Measurements from ENCODE around the gene RGS19.

RGS19 gene

GRCh38 chr20:64032706-64033624 lies 46.4 kb downstream of the RGS19 start:
- no peak for DNase-seq

- no peak for DNase-seq
Measured at GRCh38 chr20:64031822-64032314, 47.5 kb downstream of the RGS19 start.

- no peak for DNase-seq
Measured at GRCh38 chr20:64030371-64031134, 48.8 kb downstream of the RGS19 start.

- no peak for DNase-seq
Measured at GRCh38 chr20:64029293-64030117, 49.8 kb downstream of the RGS19 start.

GRCh38 chr20:64027981-64028685 lies 51.2 kb downstream of the RGS19 start:
- no peak for DNase-seq

GRCh38 chr20:64025826-64026412 lies 53.4 kb downstream of the RGS19 start:
- no peak for DNase-seq

GRCh38 chr20:64025101-64025825 lies 54.1 kb downstream of the RGS19 start:
- no peak for DNase-seq

- no peak for DNase-seq
Measured at GRCh38 chr20:64024141-64024990, 55.0 kb downstream of the RGS19 start.

- no peak for DNase-seq
Measured at GRCh38 chr20:64023361-64024140, 55.8 kb downstream of the RGS19 start.
